A549 (cell line): ENCODE data around the gene MAGI2. TPM values are rescaled to one million over a fixed set of nuclear protein-coding genes. Genes with fewer than 3 reads are reported as not detected.

Experiments used
- ATAC-seq, 2 experiments: fragments of 200-7000 bp in 1 of 2; fragments of >200 bp in 1 of 2; cut with Nextera tagmentation in 1 of 2; cut with Tn5 transposase in 1 of 2; 3 replicates each; pipeline versions ENCODE4 v1.8.0 to v1.9.1; 2018 to 2020; ENCODE audit warnings: mild to moderate bottlenecking in 1 of 2, moderate library complexity in 1 of 2
- CTCF ChIA-PET: fragments of 300-600 bp; sonication (Branson Sonifier 250); formaldehyde crosslinking; extraction: SDS; loops from one replicate; lab custom pipeline; 2021; ENCODE audit warnings: antibody characterized with exemption, inconsistent platforms; lab: Yijun Ruan, JAX
- POLR2A ChIA-PET: fragments of 350-600 bp; formaldehyde crosslinking; extraction: SDS; loops from one replicate; lab custom pipeline; 2021; ENCODE audit warnings: antibody characterized with exemption, inconsistent platforms; lab: Yijun Ruan, JAX
- DNase-seq, 2 experiments: peaks; one replicate each; pipeline versions ENCODE4 v3.0.0 to v3.0.0-alpha.2; 2011 to 2016; ENCODE audit warnings: low read depth in 1 of 2, low spot score in 1 of 2
- FAIRE-seq: peaks from 2 replicates; lab custom pipeline; 2011; peaks lifted over from hg19 to GRCh38; lab: Jason Lieb, UNC
- H3K27ac ChIP-seq, 2 experiments: fragments of >200 bp; sonication (Bioruptor Twin); formaldehyde crosslinking; 3 replicates each; pipeline ENCODE4 v1.5.1; 2016 to 2017
- H3K4me1 ChIP-seq: fragments of >200 bp; sonication (Bioruptor Twin); formaldehyde crosslinking; 3 replicates; pipeline ENCODE4 v1.6.1; 2016
- H3K4me2 ChIP-seq: fragments of >200 bp; sonication (Bioruptor Twin); formaldehyde crosslinking; 3 replicates; pipeline ENCODE4 v1.6.1; 2016
- H3K4me3 ChIP-seq: fragments of >200 bp; sonication (Bioruptor Twin); formaldehyde crosslinking; 3 replicates; pipeline ENCODE4 v1.5.1; 2016
- H3K9me3 ChIP-seq: fragments of >200 bp; sonication (Bioruptor Twin); formaldehyde crosslinking; 3 replicates; pipeline ENCODE4 v1.6.1; 2016
- BHLHE40 ChIP-seq: IDR thresholded peaks from 2 replicates; pipeline ENCODE4 v1.6.1; 2012; ENCODE audit warnings: low read depth, low read length, inconsistent platforms
- CBX8 ChIP-seq: fragments of 200-600 bp; sonication (generic); IDR thresholded peaks from 2 replicates; pipeline ENCODE4 v1.6.1; 2016
- CHD4 ChIP-seq: fragments of 200-600 bp; sonication (generic); IDR thresholded peaks from 2 replicates; pipeline ENCODE4 v1.6.1; 2016; ENCODE audit warnings: antibody characterized with exemption, mild to moderate bottlenecking, borderline replicate concordance
- E2F6 ChIP-seq: IDR thresholded peaks from 2 replicates; pipeline ENCODE4 v1.6.1; 2012; ENCODE audit warnings: low read depth, borderline replicate concordance
- EHF ChIP-seq: fragments of 250-450 bp; sonication (Bioruptor Pico); IDR thresholded peaks from 2 replicates; pipeline ENCODE4 v1.5.0; 2020; ENCODE audit warnings: mild to moderate bottlenecking
- EP300 ChIP-seq, 2 experiments: fragments of >200 bp; sonication (Bioruptor Twin); formaldehyde crosslinking; IDR thresholded peaks; 2 replicates in 1 of 2; 3 replicates in 1 of 2; pipeline ENCODE4 v1.6.1; 2016 to 2017
- FOSB ChIP-seq: fragments of 250-450 bp; sonication (Bioruptor Pico); IDR thresholded peaks from 2 replicates; pipeline ENCODE4 v1.5.0; 2020; ENCODE audit warnings: mild to moderate bottlenecking, moderate library complexity
- FOSL2 ChIP-seq, 2 experiments: fragments of 450-650 bp in 1 of 2; fragments of >200 bp in 1 of 2; sonication (Bioruptor Twin) in 1 of 2; formaldehyde crosslinking; IDR thresholded peaks; 2 replicates each; pipeline versions ENCODE4 v1.5.0 to v1.6.1; 2016 to 2020; ENCODE audit warnings: mild to moderate bottlenecking in 1 of 2, moderate library complexity in 1 of 2
- HOXA7 ChIP-seq: fragments of 250-450 bp; sonication (Bioruptor Pico); IDR thresholded peaks from 2 replicates; pipeline ENCODE4 v1.5.0; 2020; ENCODE audit warnings: mild to moderate bottlenecking, moderate library complexity
- HOXB13 ChIP-seq: fragments of 250-450 bp; sonication (Bioruptor Pico); IDR thresholded peaks from 2 replicates; pipeline ENCODE4 v1.5.0; 2020; ENCODE audit warnings: low read depth, mild to moderate bottlenecking, moderate library complexity
- KDM1A ChIP-seq: fragments of 200-600 bp; sonication (generic); IDR thresholded peaks from 2 replicates; pipeline ENCODE4 v1.6.1; 2016; ENCODE audit warnings: low read depth, mild to moderate bottlenecking
- KDM5A ChIP-seq: fragments of 200-600 bp; sonication (generic); IDR thresholded peaks from 2 replicates; pipeline ENCODE4 v1.6.1; 2016; ENCODE audit warnings: antibody characterized with exemption, mild to moderate bottlenecking
- NFE2L2 ChIP-seq: fragments of 150-350 bp; conservative IDR thresholded peaks from 2 replicates; pipeline ENCODE4 v1.6.1; 2014; ENCODE audit warnings: low read length
- PBX3 ChIP-seq: IDR thresholded peaks from 2 replicates; pipeline ENCODE4 v1.6.1; 2012
- RCOR1 ChIP-seq: fragments of 150-350 bp; IDR thresholded peaks from 2 replicates; pipeline ENCODE4 v1.6.1; 2014; ENCODE audit warnings: antibody characterized with exemption, low read length, low read depth
- RNF2 ChIP-seq: fragments of 200-600 bp; sonication (generic); IDR thresholded peaks from 2 replicates; pipeline ENCODE4 v1.6.1; 2016; ENCODE audit warnings: low read depth, mild to moderate bottlenecking, antibody characterized with exemption, moderate library complexity, borderline replicate concordance
- SREBF2 ChIP-seq: fragments of 450-650 bp; IDR thresholded peaks from 2 replicates; pipeline ENCODE4 v1.6.1; 2014; ENCODE audit warnings: mild to moderate bottlenecking, moderate library complexity
- TP53 ChIP-seq: fragments of 250-450 bp; sonication (Bioruptor Pico); IDR thresholded peaks from 2 replicates; pipeline ENCODE4 v1.5.0; 2021; ENCODE audit warnings: mild to moderate bottlenecking, moderate library complexity
- ZC3H11A ChIP-seq: fragments of 450-650 bp; IDR thresholded peaks from 2 replicates; pipeline ENCODE4 v1.6.1; 2014; ENCODE audit warnings: antibody characterized with exemption, mild to moderate bottlenecking
- ZFP36 ChIP-seq: fragments of 450-650 bp; IDR thresholded peaks from 2 replicates; pipeline ENCODE4 v1.6.1; 2014; ENCODE audit warnings: borderline replicate concordance; ENCODE audit not compliant: partially characterized antibody
- ZSCAN20 ChIP-seq: fragments of 250-450 bp; sonication (Bioruptor Pico); IDR thresholded peaks from 2 replicates; pipeline ENCODE4 v1.8.0; 2022; ENCODE audit warnings: mild to moderate bottlenecking, moderate library complexity
- WGBS: methylation state at CpG from one replicate; pipeline ENCODE4 v1.1.6; 2017; ENCODE audit errors: missing lambda C conversion rate; 5-methylcytosine and 5-hydroxymethylcytosine counted together
- polyA plus RNA-seq, 4 experiments: library from polyadenylated mRNA; depleted of rRNA in 3 of 4; stranded (reverse); fragments of >200 nt; fragmentation: RNase III in 1 of 4; extraction: RNeasy Plus Mini Kit Qiagen cat#74134 plus additional on column Dnase treatment in 1 of 4; gene quantifications; 2 replicates in 3 of 4; 3 replicates in 1 of 4; pipeline ENCODE4 v1.2.3, GENCODE V29; 2011 to 2017
- TF ChIP-seq, protein P1 (sequence below): fragments of 150-350 bp; IDR thresholded peaks from 2 replicates; pipeline ENCODE4 v1.6.1; 2014; ENCODE audit warnings: low read depth, mild to moderate bottlenecking, low read length
- TF ChIP-seq, protein P2 (sequence below): fragments of 450-650 bp; IDR thresholded peaks from 2 replicates; pipeline ENCODE4 v1.6.1; 2014; ENCODE audit warnings: antibody characterized with exemption

MAGI2 gene
- polyA plus RNA-seq, 2 of the 4 experiments (the other 2 are of a cell fraction): 0.48 to 0.81 TPM

DNA sequence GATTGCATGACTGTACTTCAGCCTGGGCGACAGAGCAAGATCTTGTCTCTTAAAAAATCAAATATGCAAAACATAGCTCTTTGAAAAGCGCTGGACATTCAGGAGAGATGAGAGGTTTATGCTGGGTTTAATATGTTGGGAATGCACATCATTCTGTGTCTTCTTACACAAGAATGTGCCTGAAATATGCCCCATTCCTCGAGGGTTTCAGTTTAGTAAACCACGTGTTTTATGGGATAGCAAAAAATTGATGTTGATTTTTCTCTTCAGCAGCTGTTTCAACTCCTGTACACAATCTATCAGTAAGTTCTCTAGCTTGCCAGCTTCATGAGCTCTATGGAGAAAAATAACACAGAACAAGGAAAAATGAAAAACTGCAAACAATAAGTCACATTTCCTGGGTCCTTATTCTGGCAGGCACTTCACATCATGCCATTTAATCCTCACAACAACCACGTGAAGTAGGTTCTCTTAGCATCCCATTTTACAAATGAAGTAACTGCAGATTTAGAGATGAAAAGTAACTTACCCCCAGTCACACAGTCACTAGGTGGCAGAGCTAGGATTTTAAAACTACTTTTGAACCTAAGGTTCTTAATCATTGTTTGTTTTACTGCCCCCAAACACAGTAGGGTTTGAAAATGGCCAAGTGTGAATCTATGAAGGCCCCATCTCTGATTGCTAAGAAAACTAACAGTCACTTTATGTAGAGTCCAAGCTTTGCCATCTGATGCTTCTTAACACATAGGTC, 1231.3 kb downstream of the MAGI2 start (continued):
- TF ChIP-seq SREBF2: no peak
- TF ChIP-seq, protein P1, sequence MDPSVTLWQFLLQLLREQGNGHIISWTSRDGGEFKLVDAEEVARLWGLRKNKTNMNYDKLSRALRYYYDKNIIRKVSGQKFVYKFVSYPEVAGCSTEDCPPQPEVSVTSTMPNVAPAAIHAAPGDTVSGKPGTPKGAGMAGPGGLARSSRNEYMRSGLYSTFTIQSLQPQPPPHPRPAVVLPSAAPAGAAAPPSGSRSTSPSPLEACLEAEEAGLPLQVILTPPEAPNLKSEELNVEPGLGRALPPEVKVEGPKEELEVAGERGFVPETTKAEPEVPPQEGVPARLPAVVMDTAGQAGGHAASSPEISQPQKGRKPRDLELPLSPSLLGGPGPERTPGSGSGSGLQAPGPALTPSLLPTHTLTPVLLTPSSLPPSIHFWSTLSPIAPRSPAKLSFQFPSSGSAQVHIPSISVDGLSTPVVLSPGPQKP: no peak
- TF ChIP-seq EP300 (IDR thresholded peaks at IDR 0.05): no peak
- no peak for TF ChIP-seq CHD4
- TF ChIP-seq, all 56 proteins: peak for 0

DNA sequence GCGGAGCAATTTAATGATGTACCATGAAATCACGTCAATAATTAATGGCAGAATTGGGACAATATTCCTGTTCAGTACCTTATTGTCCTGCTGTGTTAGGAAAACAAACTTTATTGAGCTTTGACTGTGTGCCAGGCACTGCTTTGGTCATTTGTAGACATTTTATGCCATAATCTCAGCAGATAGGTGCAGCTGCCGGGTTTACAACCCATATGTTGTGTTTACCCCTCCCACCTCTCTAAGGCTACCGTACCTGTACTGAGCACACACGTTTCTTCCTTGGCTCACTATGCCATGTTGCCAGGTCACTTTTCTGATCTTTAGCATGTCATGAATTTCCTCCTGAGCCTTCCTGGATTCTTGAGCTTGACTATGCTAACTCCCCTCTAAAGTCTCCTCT, 1232.7 kb downstream of the MAGI2 start:
- H3K4me2 ChIP-seq: no peak overlapping the region
- TF ChIP-seq KDM1A (no peak), NFE2L2 (no peak), ZSCAN20 (CRISPR knock-in tag) (no peak), EHF (CRISPR knock-in tag) (no peak), HOXA7 (no peak), CBX8 (no peak), RCOR1 (no peak), FOSB (CRISPR knock-in tag) (no peak), RNF2 (no peak), ZFP36 (no peak)
- TF ChIP-seq, protein P1: no peak
- TF ChIP-seq, all 56 proteins: peak for 0
- CTCF ChIA-PET: no interaction called here
- WGBS: 25% methylated on average over 5 of the region's 5 CpGs
- ATAC-seq: no peak
- H3K27ac ChIP-seq: no peak overlapping the region
- H3K9me3 ChIP-seq: no peaks in the 10 kb centered on the region
- FAIRE-seq: no peak
- POLR2A ChIA-PET: no interaction called here
- DNase-seq: no peak
- no peaks in the 10 kb centered on the region for H3K4me1 ChIP-seq
- H3K4me3 ChIP-seq: no peak overlapping the region

DNA sequence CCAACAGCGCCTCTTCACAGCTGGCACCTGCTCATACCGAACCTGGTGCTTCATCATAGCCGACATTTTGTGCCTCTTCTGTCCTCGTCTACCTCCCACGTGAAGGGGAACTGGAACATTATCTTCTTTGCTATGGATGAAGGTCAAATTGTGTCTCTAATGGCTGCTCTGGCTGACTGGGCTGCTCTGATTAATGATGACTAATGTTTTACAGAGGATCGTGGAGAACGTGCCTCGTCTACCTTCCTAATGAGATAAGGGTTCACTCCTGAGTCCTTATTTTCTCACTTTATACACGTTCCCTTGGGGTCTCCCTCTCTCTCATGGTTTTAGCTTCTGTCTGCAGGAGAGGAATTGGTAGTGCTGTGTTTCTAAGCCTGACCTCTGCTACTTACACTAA, 1234.6 kb downstream of the MAGI2 start:
- no peaks in the 10 kb centered on the region for H3K9me3 ChIP-seq
- no peak overlapping the region for H3K4me3 ChIP-seq
- no peak overlapping the region for H3K27ac ChIP-seq
- 5% methylated on average over 9 of the region's 9 CpGs for WGBS
- no peaks in the 10 kb centered on the region for H3K4me1 ChIP-seq
- ChIA-PET POLR2A (no interaction called here), CTCF (no interaction called here)
- FAIRE-seq: no peak
- TF ChIP-seq, protein P2, sequence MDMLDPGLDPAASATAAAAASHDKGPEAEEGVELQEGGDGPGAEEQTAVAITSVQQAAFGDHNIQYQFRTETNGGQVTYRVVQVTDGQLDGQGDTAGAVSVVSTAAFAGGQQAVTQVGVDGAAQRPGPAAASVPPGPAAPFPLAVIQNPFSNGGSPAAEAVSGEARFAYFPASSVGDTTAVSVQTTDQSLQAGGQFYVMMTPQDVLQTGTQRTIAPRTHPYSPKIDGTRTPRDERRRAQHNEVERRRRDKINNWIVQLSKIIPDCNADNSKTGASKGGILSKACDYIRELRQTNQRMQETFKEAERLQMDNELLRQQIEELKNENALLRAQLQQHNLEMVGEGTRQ: no peak
- TF ChIP-seq KDM5A: no peak
- TF ChIP-seq RNF2: no peak
- TF ChIP-seq PBX3: no peak
- TF ChIP-seq ZC3H11A: no peak
- no peak for ATAC-seq
- DNase-seq: no peak
- H3K4me2 ChIP-seq: no peak overlapping the region

GRCh38 chr7:78218051-78218450, 1235.4 kb downstream of the MAGI2 start:
- Histone ChIP-seq H3K9me3 (no peaks in the 10 kb centered on the region), H3K4me3 (no peak overlapping the region), H3K27ac (no peak overlapping the region), H3K4me1 (no peaks in the 10 kb centered on the region), H3K4me2 (no peak overlapping the region)
- no peak for DNase-seq
- no peak for TF ChIP-seq E2F6
- TF ChIP-seq TP53 (CRISPR knock-in tag): no peak
- TF ChIP-seq HOXA7: no peak
- no peak for TF ChIP-seq PBX3
- no peak for TF ChIP-seq HOXB13 (CRISPR knock-in tag)
- TF ChIP-seq FOSL2 (IDR thresholded peaks at IDR 0.05): no peak
- TF ChIP-seq FOSL2 (CRISPR knock-in tag; IDR thresholded peaks at IDR 0.05): no peak
- no peak for TF ChIP-seq BHLHE40
- no peak for TF ChIP-seq CHD4
- no peak for FAIRE-seq
- CTCF ChIA-PET: no interaction called here
- 0% methylated on average over 1 of the region's 1 CpG for WGBS
- no peak for ATAC-seq
- POLR2A ChIA-PET: no interaction called here
